ENCODE data around the gene DUSP5.
"Not testable (repeated sequence)": the region's sequence is repeated elsewhere in the genome, so short reads cannot be mapped to it uniquely, and the experiment has no call there.

The DUSP5 gene

GRCh38 chr10:110462166-110463095 is 35.3 kb upstream of the DUSP5 start:
- Histone ChIP-seq H3K9me3 (ENCODE audit: control insufficient read depth, low read length) (no peaks in the 10 kb centered on the region), H3K4me1 (ENCODE audit: control insufficient read depth, insufficient read depth, low read length) (no peaks in the 10 kb centered on the region), H3K36me3 (ENCODE audit: control insufficient read depth, insufficient read depth, low read length) (no peaks in the 10 kb centered on the region), H3K4me3 (ENCODE audit: low read length) (no peak overlapping the region), H3K9ac (ENCODE audit: low read length) (no peak overlapping the region), H3K27me3 (ENCODE audit: control insufficient read depth, insufficient read depth, low read length) (peaks cover 28% of the 10 kb centered on the region)

GRCh38 chr10:110468258-110468657 is 29.4 kb upstream of the DUSP5 start:
- H3K4me3 ChIP-seq (ENCODE audit: low read length); H3K4me1 ChIP-seq (ENCODE audit: control insufficient read depth, insufficient read depth, low read length); H3K36me3 ChIP-seq (ENCODE audit: control insufficient read depth, insufficient read depth, low read length); H3K27me3 ChIP-seq (ENCODE audit: control insufficient read depth, insufficient read depth, low read length); H3K9ac ChIP-seq (ENCODE audit: low read length); H3K9me3 ChIP-seq (ENCODE audit: control insufficient read depth, low read length): not testable (repeated sequence)

DNA sequence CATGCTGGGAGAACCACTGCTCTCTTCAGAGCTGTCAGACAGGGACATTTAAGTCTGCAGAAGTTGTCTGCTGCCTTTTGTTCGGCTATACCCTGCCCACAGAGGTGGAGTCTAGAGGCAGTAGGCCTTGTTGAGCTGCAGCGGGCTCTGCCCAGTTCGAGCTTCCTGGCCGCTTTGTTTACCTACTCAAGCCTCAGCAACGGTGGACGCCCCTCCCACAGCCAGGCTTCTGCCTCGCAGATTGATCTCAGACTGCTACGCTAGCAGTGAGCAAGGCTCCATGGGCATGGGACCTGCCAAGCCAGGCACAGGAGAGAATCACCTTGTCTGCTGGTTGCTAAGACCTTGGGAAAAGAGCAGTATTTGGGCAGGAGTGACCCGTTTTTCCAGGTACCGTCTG is 27.2 kb upstream of the DUSP5 start:
- H3K9me3 ChIP-seq (ENCODE audit: control insufficient read depth, low read length); H3K36me3 ChIP-seq (ENCODE audit: control insufficient read depth, insufficient read depth, low read length); H3K4me3 ChIP-seq (ENCODE audit: low read length); H3K4me1 ChIP-seq (ENCODE audit: control insufficient read depth, insufficient read depth, low read length); H3K27me3 ChIP-seq (ENCODE audit: control insufficient read depth, insufficient read depth, low read length); H3K9ac ChIP-seq (ENCODE audit: low read length): not testable (repeated sequence)

- H3K4me3 ChIP-seq (ENCODE audit: low read length): no peak overlapping the region
- H3K9me3 ChIP-seq (ENCODE audit: control insufficient read depth, low read length): no peaks in the 10 kb centered on the region
- H3K9ac ChIP-seq (ENCODE audit: low read length): no peak overlapping the region
- H3K27me3 ChIP-seq (ENCODE audit: control insufficient read depth, insufficient read depth, low read length): no peaks in the 10 kb centered on the region
- no peaks in the 10 kb centered on the region for H3K36me3 ChIP-seq (ENCODE audit: control insufficient read depth, insufficient read depth, low read length)
- no peaks in the 10 kb centered on the region for H3K4me1 ChIP-seq (ENCODE audit: control insufficient read depth, insufficient read depth, low read length)
Measured at GRCh38 chr10:110471566-110472139, 26.1 kb upstream of the DUSP5 start.

- H3K27me3 ChIP-seq (ENCODE audit: control insufficient read depth, insufficient read depth, low read length): peaks cover 6% of the 10 kb centered on the region
- no peak overlapping the region for H3K4me3 ChIP-seq (ENCODE audit: low read length)
- H3K9me3 ChIP-seq (ENCODE audit: control insufficient read depth, low read length): no peaks in the 10 kb centered on the region
- H3K36me3 ChIP-seq (ENCODE audit: control insufficient read depth, insufficient read depth, low read length): no peaks in the 10 kb centered on the region
- no peak overlapping the region for H3K9ac ChIP-seq (ENCODE audit: low read length)
- no peaks in the 10 kb centered on the region for H3K4me1 ChIP-seq (ENCODE audit: control insufficient read depth, insufficient read depth, low read length)
Measured at GRCh38 chr10:110474017-110474416, 23.7 kb upstream of the DUSP5 start.

GRCh38 chr10:110474826-110475225 is 22.9 kb upstream of the DUSP5 start:
- Histone ChIP-seq H3K36me3 (ENCODE audit: control insufficient read depth, insufficient read depth, low read length) (no peaks in the 10 kb centered on the region), H3K4me1 (ENCODE audit: control insufficient read depth, insufficient read depth, low read length) (no peaks in the 10 kb centered on the region), H3K4me3 (ENCODE audit: low read length) (no peak overlapping the region), H3K27me3 (ENCODE audit: control insufficient read depth, insufficient read depth, low read length) (peaks cover 14% of the 10 kb centered on the region), H3K9ac (ENCODE audit: low read length) (no peak overlapping the region), H3K9me3 (ENCODE audit: control insufficient read depth, low read length) (no peaks in the 10 kb centered on the region)

- Histone ChIP-seq H3K4me1 (ENCODE audit: control insufficient read depth, insufficient read depth, low read length) (no peaks in the 10 kb centered on the region), H3K36me3 (ENCODE audit: control insufficient read depth, insufficient read depth, low read length) (no peaks in the 10 kb centered on the region), H3K9me3 (ENCODE audit: control insufficient read depth, low read length) (no peaks in the 10 kb centered on the region), H3K27me3 (ENCODE audit: control insufficient read depth, insufficient read depth, low read length) (peaks cover 16% of the 10 kb centered on the region), H3K9ac (ENCODE audit: low read length) (no peak overlapping the region), H3K4me3 (ENCODE audit: low read length) (no peak overlapping the region)
Measured at GRCh38 chr10:110475722-110476515, 21.8 kb upstream of the DUSP5 start.

DNA sequence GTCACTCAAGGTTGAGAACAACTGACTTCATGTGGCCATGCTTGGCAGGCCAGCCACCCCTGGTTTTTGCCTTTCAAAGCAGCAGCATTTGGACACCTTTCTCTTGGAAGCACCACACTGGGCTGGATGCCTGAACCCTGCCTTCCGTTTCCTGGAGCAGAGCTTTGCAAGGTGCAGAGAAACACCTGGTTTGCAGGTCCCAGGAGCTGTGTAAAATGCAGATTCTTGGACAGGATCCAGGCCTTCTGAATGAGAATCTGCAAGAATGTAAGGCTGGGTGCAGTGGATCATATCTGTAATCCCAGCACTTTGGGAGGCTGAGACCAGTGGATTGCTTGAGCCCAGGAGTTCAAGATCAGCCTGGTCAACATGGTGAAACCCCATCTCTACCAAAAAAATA is 18.0 kb upstream of the DUSP5 start:
- Histone ChIP-seq H3K4me1 (ENCODE audit: control insufficient read depth, insufficient read depth, low read length) (no peaks in the 10 kb centered on the region), H3K27me3 (ENCODE audit: control insufficient read depth, insufficient read depth, low read length) (peaks cover 26% of the 10 kb centered on the region), H3K4me3 (ENCODE audit: low read length) (no peak overlapping the region), H3K9ac (ENCODE audit: low read length) (no peak overlapping the region), H3K9me3 (ENCODE audit: control insufficient read depth, low read length) (no peaks in the 10 kb centered on the region), H3K36me3 (ENCODE audit: control insufficient read depth, insufficient read depth, low read length) (no peaks in the 10 kb centered on the region)

DNA sequence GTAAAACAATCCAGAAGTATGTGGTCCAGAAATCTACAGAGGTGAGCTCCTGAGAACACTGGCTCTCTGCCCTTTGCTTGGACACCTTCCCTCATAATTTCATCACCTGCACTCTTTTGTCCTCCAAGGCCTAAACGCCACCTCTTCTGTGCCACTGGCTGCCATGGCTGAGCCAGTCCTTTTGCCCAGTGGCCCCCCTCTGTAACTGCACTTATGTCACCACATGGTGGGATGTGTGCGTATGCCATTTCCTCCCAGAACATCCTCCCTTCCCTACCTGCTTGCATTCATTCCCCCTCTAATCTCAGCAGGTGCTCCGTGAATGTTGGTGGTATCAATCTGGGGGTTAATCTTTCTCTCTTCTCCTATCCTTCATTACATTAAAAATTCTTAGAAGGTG is 17.3 kb upstream of the DUSP5 start:
- H3K9me3 ChIP-seq (ENCODE audit: control insufficient read depth, low read length): no peaks in the 10 kb centered on the region
- no peaks in the 10 kb centered on the region for H3K4me1 ChIP-seq (ENCODE audit: control insufficient read depth, insufficient read depth, low read length)
- H3K4me3 ChIP-seq (ENCODE audit: low read length): no peak overlapping the region
- no peak overlapping the region for H3K9ac ChIP-seq (ENCODE audit: low read length)
- H3K36me3 ChIP-seq (ENCODE audit: control insufficient read depth, insufficient read depth, low read length): no peaks in the 10 kb centered on the region
- peaks cover 33% of the 10 kb centered on the region for H3K27me3 ChIP-seq (ENCODE audit: control insufficient read depth, insufficient read depth, low read length)

DNA sequence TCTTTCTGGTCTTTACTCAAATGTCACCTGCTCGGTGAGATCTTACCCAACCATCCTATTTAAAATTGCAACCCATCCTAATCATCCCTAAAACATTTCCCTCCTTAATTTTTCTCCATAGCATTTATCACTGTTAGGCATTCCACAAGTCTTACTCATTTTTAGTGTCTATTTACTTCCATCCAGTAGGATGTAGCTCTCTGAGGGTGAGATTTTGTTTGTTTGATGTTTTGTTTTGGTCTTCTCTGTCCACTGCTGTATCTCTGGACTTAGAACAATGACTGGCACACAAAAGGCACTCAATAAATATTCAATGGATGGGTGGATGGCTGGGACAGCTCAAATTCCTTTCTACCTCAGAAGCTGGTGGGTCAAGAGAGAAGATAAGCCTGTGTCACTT is 15.8 kb upstream of the DUSP5 start:
- H3K4me1 ChIP-seq (ENCODE audit: control insufficient read depth, insufficient read depth, low read length): no peaks in the 10 kb centered on the region
- H3K36me3 ChIP-seq (ENCODE audit: control insufficient read depth, insufficient read depth, low read length): no peaks in the 10 kb centered on the region
- no peak overlapping the region for H3K4me3 ChIP-seq (ENCODE audit: low read length)
- H3K9ac ChIP-seq (ENCODE audit: low read length): no peak overlapping the region
- H3K27me3 ChIP-seq (ENCODE audit: control insufficient read depth, insufficient read depth, low read length): peaks cover 37% of the 10 kb centered on the region
- no peaks in the 10 kb centered on the region for H3K9me3 ChIP-seq (ENCODE audit: control insufficient read depth, low read length)

- Histone ChIP-seq H3K4me3 (ENCODE audit: low read length) (no peak overlapping the region), H3K9ac (ENCODE audit: low read length) (no peak overlapping the region), H3K36me3 (ENCODE audit: control insufficient read depth, insufficient read depth, low read length) (no peaks in the 10 kb centered on the region), H3K9me3 (ENCODE audit: control insufficient read depth, low read length) (no peaks in the 10 kb centered on the region), H3K27me3 (ENCODE audit: control insufficient read depth, insufficient read depth, low read length) (peaks cover 45% of the 10 kb centered on the region), H3K4me1 (ENCODE audit: control insufficient read depth, insufficient read depth, low read length) (no peaks in the 10 kb centered on the region)
Measured at GRCh38 chr10:110483633-110484032, 14.1 kb upstream of the DUSP5 start.

GRCh38 chr10:110485541-110485940 is 12.2 kb upstream of the DUSP5 start:
- Histone ChIP-seq H3K9ac (ENCODE audit: low read length) (no peak overlapping the region), H3K4me1 (ENCODE audit: control insufficient read depth, insufficient read depth, low read length) (no peaks in the 10 kb centered on the region), H3K27me3 (ENCODE audit: control insufficient read depth, insufficient read depth, low read length) (peaks cover 43% of the 10 kb centered on the region), H3K9me3 (ENCODE audit: control insufficient read depth, low read length) (no peaks in the 10 kb centered on the region), H3K4me3 (ENCODE audit: low read length) (no peak overlapping the region), H3K36me3 (ENCODE audit: control insufficient read depth, insufficient read depth, low read length) (no peaks in the 10 kb centered on the region)

Measured in mucosa of stomach (tissue), 1 donor.